Globus pallidus (tissue), 1 donor: ENCODE data around the gene CADM1.

ENCODE experiments used
- DNase-seq: peaks from one replicate; pipeline ENCODE4 v3.0.0-alpha.2; 2015; ENCODE audit warnings: low spot score

Gene CADM1

DNA sequence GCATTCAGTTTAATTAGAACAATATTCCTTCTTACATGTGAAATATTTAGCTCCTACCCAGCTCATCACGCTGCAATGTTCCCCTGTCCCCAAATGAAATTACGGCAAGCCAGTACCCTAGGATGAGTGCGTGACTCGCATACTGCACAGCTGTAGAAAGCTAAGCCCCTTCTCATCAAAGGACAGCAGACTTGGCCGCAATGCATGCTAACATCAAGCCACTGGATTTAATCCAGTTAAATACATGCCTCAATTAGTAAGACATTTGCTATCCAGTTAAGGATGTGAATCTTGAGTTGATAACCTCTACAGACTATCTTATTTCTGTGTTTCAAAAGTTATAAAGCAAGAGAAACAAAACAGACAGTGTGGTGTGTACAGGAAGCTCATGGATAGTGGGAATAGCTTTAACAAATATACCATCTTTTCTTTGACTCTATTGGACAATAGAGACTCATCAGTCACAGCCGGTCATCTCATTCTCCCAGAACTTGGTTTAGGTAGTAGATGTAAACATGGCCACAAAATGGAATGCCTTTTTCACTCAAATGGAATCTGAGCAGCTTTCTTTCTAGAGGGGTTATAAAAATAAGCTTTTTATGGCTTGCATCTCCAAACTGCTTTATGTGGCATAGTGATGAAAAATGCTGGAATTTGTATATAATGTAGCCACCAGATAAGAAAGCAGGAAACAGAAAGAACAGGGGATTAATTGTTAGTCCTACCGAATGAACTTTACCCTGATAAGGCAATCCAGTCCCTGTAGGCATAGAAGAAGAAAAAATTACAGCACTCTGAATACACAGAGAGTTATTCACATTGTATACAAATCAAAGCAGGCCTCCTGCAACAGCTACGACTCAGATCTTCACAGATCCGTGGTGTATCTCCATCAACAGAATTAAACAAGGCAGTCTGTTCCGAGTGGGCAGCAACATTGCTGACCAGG lies 224.1 kb downstream of the CADM1 start:
- DNase-seq, result no peak

DNA sequence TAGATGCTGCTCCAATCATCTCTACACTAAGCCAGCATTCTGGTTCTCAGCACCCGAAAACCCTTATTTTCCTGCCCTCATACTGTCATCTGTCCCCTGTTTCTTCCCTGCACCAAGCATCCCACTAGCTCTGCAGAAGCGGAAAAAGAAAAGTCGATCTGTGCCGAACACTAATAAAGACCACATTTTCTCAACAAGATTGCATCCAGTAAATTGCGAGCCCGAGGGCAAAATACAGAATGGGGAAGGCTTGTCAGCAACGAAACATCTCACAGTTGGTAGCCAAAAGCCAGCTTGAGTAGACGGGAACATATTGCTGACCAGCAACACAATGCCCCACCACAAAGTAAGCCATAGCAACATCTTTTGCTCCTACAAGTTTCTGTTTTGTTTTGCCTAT lies 227.4 kb downstream of the CADM1 start:
- no peak for DNase-seq

DNA sequence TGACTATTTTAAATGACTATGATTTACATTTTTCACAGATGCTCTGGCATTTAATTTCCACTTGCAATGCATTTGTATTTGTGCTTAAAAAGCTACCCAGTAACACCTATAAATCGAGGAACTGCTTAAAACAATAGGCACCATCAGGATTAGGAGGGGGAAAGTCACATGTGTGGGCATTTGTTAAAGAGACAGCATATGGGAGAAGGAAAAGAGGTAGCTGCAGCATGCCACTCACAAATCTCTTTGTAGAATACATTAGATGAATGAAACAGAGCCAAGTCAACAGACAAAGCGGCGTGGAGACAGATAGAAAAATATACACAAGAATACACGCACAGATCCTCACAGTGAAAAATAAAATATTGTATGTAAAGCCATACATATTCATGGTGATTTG lies 228.0 kb downstream of the CADM1 start:
- DNase-seq, result no peak

DNA sequence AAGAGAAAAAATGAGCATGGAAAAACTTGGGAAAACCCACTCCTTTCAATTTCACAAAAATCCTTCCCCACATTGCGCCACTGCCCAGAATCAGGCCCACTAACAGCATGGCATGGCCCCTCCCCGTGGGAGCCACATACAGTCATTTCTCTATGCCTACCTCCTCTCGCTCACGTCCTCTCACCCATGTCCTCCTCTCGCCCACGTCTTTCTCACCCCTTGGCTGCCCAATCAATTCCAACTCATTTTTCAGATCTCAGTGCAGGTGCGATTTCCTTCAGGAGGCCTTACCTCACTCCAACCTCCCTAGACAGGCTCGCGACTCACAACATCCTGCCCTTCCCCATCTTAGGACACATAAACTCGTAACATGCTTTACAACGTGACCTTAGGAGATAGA lies 229.2 kb downstream of the CADM1 start:
- no peak for DNase-seq

DNA sequence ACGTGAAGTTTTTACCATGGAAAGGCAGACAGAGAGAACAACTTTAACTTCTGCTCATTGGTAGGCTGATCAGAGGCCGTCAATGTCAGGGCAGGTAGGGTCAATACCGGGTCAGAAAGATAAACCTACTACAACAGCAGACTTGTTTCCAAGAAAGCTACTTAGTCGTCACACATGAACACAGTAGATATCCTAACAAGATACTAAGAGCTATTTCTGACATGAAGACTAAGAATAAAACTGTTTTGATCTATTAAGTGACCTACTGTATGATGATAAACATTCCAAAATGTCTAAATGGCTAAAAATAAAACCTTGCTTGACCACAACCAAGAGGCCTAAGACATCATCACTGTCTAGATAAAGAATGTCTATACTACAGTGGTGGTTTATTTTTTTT lies 231.3 kb downstream of the CADM1 start:
- no peak for DNase-seq

DNA sequence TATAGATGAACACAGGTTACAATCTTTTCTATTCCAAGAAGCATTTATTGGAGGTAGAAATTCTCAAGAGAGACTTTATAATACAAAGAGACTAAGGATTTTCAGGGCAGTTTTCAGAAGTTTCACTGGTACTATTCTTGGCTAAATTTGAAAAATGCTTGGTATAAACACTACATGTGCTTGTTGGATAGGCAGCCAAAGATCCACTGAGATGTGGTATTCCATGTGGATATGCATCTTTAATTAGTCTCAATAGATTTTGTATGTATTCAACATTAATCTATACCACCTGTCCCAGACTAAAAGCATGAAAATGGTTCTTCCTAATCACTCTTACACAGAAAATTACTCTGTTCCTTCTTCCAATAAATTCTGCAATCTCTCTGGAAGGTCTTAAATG lies 232.6 kb downstream of the CADM1 start:
- DNase-seq, result no peak

DNA sequence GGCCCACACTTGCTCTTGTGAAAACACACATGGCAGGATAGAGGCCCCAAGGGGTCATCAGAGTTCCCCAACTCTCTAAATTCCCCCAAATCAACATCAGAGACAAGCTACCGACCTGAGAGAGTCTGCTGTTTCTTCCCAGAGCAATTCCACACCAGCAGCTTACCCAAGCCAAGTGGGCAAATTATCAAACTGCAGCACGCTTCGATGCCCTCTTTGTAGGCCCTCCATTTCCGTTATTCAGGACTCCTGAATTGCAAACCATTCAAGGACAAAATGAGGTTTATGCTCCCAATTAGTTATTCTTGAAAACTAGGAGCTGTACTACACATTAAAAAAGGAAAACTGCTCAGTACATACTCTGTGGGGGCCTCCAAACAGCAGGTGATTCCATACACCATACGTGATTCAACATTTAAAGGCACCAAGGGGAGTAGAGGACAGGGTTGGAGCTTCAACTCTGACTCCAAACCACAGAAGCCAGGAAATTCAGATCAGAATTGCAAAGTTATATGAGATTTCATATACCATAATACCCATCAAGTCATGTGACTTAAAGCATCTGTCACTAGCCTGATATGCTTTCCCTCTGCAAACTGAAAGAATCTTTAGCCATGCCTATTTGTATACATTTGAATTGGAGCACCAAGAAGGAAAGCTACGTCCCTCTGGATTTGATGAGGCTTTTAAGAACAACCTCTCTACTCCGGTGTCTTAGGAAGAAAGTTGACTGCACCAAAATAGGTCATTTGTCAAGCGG lies 234.8 kb downstream of the CADM1 start:
- DNase-seq, result peak; percentile 35

DNA sequence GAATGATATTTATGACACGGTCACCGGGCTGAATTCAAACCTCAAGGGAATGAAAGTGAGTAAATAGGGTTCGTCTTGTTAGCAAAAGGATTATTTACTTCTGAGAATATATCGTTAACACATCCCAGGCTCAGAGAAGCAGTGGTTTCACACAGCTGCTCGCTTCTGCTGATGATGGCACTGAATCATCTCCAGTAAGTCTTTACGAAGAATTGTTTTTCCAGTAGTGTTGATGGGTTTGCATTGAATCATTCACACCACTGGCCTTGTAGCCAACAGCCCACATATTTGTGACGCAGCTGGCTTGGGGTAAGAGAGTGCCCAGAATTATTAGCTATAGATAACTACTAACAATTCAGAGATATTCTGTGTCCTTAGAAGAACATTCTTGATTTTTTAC lies 236.3 kb downstream of the CADM1 start:
- no peak for DNase-seq

DNA sequence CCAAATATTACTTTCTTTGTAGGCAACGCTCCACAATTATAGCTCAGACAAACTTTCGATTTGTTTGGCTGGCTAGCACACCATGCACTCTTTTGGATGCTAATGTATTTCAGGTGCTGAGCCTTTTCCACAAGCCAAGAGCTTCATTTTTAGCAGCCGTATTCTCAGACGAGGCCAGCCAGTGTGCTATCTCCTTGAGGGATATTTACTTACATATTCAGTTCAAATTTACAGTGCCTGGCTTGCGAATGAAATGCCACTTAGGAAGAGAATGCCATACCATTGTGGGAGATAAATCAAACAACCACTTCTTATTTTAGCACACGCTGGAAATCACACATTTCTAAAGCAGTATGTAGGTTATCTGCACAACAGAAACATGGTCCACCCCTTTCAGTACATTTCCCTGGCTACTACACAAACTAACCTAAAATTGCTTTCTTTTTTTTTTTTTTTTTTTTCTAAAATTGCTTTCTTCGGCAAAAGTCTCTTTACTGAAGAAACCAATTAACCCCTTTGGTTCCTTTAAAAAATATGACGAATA lies 236.9 kb downstream of the CADM1 start:
- no peak for DNase-seq

DNA sequence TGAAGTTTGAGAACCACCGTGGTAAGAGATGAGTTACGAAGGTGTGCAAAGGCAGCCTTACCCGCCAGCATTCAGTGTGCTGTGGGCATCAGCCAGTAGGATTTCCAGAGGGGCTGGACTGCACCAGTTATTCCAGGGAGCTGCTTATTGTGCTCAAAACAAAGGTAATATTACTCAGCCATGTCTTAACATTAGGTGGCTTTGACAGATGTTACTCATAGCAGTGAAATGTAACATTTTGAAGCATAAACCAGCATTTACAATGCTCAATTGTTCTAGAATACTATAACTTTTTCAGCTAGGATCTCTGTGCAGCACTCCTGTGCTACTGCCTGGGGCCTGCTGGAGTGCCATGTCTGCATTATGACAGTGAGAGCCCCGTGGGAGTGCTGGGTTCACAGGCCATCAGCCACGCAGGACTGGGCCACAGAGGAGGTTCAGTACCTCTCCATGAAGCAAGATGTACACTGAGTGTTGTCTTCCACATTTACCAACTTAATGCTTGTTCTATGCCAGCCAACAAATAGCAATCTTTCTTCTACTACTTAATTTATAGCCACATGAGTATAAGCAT lies 238.1 kb downstream of the CADM1 start:
- no peak for DNase-seq

DNA sequence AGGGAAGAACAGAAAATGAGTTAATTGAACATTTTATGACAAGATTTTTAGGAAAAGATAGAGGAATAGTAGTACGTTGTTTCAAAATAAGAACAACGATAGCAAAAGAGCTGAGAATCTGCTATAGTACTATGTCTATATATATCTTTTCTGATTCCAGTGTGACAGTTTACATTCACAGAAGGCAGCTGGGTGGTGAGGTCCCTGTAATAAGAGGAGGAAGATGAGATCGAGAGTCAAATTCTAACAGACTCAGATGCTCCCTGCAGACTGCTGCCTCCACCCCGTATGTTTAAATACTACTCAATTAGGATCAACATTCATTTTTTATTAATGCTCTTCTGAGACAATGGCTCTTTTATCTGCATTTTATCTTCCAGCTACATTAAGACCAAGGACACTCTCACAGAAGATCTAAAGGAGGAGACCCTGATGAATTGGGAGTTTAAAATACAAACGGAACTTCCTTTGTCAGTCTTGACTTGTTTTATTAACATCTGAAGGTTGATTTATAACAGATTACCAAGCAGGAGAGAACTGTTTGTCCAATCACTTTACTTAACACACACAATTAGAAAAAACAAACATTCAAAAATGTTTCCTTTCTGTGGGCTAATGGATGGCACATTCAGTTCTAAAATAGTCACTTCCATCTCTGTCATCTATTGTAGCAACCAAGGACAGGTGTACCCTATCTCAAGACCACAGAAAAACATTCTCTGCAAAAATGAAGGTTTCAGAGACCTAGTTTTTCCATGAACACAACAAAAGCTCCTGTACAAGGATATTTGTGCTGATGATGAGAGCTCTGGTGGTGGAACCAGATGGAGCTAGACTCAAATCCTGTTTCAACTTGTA lies 240.2 kb downstream of the CADM1 start:
- no peak for DNase-seq

DNA sequence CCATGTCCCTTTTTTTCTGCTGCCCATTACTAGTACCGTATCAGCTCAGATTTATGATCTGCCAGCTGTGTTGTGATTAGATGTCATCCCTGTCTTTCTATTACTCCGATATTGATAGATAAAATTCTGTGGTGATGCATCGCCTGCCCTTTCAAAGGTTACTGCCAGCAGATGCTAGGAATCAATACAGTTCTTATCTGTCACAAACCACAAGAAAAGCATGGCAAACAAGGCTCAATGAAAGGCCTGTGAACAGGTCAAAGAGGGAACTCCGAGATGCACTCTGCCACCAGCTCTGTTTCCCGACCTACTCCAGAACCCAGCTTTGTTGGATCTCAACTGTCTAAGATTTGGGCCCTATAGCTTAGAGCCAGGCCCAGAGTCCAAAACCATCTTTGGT lies 246.0 kb downstream of the CADM1 start:
- no peak for DNase-seq

DNA sequence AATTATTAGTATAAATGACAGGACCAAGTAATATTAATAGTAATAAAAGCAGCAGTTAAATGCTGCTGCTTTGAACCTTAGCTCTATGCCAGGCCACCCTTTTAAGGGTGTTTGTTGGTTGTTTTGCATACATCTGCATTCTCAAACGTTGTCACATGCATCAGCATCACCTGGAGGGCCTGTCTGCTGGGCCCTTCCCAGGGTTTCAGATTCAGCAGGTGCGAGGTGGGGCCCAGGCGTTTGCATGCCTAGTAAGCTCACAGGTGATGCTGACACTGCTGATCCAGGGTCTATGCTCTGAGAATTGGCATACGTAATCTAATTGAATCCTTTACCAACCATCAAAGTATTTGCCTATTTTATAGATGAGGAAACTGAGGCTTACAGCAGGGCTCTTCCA lies 246.5 kb downstream of the CADM1 start:
- DNase-seq, result no peak

DNA sequence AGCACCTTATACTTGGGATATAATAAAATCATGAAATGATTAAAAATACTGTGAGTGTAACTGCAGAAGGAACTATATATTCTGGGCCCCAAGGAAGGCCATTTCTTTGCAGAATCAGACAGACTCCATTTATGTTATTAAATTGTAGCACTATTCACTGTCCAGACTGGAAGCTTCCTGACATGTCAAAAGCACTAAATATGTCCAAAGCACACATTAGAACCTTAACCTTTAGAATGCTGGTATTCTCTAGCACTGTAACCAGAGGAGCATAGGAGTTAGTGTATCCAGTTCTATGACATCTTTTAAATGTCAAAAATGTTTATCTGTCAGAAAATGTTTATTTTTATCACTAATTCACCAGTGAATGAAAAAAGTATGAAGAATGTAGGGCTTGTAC lies 246.9 kb downstream of the CADM1 start:
- no peak for DNase-seq

DNA sequence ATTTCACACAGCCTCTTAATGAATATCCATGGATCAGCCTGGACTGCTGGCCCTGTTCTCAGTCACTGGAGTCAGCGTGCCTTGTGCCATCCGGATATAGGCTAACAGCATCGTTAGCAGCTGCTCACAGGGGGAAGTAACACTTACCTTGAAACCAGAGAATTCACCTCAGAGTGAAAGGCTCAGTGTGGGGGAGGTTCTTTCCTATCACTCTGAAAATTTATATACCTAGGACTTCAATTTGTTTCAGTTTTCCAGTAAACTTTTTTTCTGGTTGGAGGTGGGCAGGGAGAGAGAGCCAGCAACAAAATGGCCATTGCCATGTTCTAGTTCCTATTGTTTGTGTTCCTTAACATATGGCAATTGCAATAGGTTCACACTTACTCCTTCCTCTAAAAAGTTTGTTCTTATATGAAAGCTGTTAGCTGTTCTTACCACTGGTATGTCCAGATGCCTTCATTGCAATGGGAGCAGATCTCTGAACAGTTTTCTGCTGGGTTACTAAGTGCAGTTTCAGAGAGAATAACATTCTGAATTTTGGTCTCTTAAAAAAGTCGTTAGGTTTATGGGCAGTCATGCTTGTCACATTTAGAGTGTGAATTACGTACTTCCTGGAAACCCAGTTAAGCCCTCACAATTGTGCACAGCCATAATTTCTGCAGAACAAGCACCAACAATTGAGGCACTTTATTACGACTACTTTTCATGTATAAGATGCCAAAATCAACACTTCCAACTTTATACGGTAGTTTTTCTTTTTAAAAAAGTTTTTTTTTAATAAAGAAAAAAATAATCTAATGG lies 247.6 kb downstream of the CADM1 start:
- no peak for DNase-seq

DNA sequence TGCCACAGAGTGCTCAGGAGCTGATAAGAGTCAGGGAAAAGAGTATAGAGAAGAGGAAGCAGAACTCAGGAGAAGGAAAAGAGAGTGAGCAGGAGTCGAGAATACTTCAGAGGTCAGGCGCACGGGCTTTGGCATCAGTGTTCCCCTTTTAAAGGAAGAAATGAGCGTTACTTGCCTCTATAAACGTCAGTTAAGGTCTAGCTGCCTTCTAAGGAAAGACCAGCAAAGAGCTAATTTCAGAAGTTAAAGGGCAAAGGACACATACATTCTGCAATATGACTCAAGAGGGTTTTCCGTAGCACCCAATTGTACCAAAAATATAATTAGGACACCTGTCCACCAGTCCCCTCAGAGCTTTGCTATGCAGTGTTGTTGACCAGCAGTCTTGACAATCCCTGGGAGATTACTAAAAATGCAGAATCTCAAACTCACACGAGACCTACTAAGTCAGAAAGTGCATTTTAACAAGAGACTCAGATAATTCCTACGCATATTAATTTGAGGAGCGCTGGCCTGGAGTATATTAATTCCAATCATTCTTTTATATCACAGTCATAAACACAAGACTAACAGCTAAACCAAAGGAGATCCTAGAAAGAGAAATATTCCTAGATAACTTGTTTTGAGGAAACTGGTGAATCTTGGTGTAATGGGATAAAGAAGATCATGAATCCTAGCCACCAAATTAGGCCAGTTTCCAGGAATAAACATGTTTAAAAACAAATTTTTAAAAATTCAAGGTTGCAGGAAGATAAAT lies 249.0 kb downstream of the CADM1 start:
- no peak for DNase-seq

DNA sequence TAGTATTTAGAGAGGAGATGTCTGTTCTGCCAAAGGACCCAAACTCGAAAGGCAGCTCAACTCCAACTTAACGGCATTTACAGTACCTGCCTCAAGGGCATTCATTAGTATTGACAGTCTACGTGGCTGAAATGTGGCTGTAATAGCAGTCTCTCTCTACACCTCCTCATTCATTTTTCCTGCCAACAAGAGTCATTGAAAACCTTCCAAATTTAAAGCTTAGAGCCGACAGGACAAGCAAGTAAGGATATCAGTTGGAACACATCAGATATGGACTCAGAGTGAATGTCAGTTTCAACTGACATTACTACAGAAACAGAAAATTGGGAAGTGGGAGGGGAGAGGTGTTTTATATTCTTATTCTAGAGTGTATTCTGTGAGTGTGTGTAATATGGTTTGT lies 253.1 kb downstream of the CADM1 start:
- no peak for DNase-seq

DNA sequence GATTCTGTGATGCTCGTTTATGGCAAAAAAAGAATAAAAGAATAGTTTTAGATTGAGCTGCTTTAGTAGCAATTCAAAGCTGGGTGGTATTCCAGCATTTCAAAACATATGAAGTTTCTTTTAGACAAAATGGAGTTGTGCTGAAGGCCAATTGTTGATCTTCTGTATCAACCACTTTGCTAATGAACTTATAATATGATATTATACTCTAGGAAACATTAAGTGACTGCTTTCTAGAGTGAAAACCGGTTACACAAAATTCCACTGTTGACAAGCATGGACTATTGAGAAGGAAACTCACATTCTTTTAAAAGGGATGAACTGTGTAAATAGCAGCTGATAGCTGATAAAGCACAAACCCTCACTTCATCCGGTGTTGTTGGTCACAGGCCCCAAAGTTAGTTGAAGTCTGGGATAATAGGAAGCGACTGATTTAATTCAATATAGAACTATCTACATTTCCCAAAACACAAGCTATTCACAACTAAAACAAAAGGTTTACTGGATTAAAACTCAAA lies 255.1 kb downstream of the CADM1 start:
- no peak for DNase-seq

DNA sequence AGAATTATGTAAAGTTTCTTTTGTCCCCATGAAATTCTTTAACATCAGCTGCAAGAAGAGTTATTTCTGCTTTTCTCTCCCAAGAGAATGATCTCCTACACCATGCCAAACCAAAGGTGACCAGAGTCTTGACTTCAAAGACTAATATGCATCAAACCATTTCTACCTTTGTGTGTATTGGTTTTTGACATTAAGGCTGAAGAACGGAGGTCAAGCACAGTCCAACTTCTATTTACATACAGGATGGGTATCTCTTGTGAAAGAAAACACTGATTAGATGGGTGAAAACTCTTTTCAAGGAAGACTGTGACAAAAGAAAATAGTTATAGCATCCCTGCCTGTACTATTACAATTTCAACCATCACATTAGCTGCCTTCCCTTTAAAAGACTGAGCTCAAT lies 256.3 kb downstream of the CADM1 start:
- no peak for DNase-seq

DNA sequence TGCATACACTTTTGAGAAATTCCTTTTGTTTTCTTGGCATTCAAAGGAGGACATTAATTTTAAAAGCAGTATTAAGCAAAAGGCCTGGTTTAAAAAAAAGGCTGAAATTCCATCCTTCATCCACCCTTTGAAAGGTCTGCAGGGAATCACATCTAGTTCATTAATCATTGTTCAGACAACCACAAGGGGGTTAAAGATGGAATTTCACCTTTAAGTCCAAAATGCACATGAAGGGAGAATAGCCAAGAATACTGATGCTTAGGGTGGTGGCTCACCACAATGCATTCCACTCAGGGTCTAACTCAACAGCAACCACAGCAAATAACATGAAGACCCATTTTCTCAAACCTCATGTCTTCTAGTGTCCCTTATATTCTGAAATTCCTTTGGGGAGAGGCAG lies 256.9 kb downstream of the CADM1 start:
- no peak for DNase-seq
